Neural progenitor cell (in vitro differentiated cells): ENCODE measurements around the gene SLC22A23.

Source experiments
- EZH2 ChIP-seq: fragments of 200-600 bp; sonication (generic); IDR thresholded peaks from 2 replicates; pipeline ENCODE4 v1.6.1; 2017; ENCODE audit warnings: antibody characterized with exemption, mild to moderate bottlenecking, moderate library complexity
- TF ChIP-seq, protein P1 (sequence below): fragments of 200-600 bp; sonication (generic); IDR thresholded peaks from 2 replicates; pipeline ENCODE4 v1.5.1; 2017; ENCODE audit warnings: antibody characterized with exemption, mild to moderate bottlenecking

DNA sequence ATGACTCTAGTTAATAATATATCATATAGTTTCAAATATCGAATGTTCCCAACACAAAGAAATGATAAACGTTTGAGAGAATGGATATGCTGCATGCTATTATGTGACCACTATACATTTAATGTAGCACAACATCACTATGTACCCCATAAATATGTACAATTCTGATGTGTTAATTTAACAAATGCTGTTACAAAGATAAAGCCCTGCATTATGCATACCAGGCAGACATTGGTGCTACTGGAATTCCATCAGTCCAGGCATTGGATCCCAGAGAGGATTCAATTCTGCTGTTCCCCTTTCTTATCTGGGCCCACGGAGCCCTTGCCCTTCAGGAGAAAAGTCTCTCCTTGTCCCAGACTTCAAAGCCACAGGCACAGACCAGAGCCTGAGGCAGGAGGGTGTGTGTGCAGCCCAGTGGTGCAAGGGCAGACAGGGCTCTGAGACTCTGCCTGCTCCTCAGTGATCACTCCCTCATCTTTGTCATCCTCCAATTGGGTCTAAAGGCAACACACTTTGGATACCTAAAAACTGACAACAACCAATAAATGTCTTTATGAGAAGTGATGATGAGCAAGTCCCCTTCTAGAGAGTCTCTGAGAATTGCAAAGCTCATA lies 152.9 kb downstream of the SLC22A23 start:
- TF ChIP-seq, protein P1, sequence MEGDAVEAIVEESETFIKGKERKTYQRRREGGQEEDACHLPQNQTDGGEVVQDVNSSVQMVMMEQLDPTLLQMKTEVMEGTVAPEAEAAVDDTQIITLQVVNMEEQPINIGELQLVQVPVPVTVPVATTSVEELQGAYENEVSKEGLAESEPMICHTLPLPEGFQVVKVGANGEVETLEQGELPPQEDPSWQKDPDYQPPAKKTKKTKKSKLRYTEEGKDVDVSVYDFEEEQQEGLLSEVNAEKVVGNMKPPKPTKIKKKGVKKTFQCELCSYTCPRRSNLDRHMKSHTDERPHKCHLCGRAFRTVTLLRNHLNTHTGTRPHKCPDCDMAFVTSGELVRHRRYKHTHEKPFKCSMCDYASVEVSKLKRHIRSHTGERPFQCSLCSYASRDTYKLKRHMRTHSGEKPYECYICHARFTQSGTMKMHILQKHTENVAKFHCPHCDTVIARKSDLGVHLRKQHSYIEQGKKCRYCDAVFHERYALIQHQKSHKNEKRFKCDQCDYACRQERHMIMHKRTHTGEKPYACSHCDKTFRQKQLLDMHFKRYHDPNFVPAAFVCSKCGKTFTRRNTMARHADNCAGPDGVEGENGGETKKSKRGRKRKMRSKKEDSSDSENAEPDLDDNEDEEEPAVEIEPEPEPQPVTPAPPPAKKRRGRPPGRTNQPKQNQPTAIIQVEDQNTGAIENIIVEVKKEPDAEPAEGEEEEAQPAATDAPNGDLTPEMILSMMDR: no peak
- no peak for TF ChIP-seq EZH2
